Measurements from ENCODE around the gene PALMD. TPM values are rescaled to one million over a fixed set of nuclear protein-coding genes. Genes with fewer than 3 reads are reported as not detected.

PALMD gene
- total RNA-seq, 1 donor from 2014 or later, result 39.5 TPM

- TF ChIP-seq, protein P1, sequence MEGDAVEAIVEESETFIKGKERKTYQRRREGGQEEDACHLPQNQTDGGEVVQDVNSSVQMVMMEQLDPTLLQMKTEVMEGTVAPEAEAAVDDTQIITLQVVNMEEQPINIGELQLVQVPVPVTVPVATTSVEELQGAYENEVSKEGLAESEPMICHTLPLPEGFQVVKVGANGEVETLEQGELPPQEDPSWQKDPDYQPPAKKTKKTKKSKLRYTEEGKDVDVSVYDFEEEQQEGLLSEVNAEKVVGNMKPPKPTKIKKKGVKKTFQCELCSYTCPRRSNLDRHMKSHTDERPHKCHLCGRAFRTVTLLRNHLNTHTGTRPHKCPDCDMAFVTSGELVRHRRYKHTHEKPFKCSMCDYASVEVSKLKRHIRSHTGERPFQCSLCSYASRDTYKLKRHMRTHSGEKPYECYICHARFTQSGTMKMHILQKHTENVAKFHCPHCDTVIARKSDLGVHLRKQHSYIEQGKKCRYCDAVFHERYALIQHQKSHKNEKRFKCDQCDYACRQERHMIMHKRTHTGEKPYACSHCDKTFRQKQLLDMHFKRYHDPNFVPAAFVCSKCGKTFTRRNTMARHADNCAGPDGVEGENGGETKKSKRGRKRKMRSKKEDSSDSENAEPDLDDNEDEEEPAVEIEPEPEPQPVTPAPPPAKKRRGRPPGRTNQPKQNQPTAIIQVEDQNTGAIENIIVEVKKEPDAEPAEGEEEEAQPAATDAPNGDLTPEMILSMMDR (IDR thresholded peaks at IDR 0.05), result no peak
- TF ChIP-seq POLR2A (IDR thresholded peaks at IDR 0.05) (no peak), POLR2AphosphoS5 (IDR thresholded peaks at IDR 0.05; ENCODE audit: insufficient read depth in 1 of 2, low read depth in 1 of 2) (no peak)
- no peak for DNase-seq (ENCODE audit: extremely low spot score in 2 of 2)
- Histone ChIP-seq H3K36me3 (no peaks in the 10 kb centered on the region), H3K27me3 (no peaks in the 10 kb centered on the region), H3K9me3 (no peaks in the 10 kb centered on the region), H3K27ac (no peak overlapping the region), H3K4me3 (no peak overlapping the region), H3K4me1 (no peaks in the 10 kb centered on the region)
- intact Hi-C loops (cut with DNase I), result no loop called here
Observed at GRCh38 chr1:99696616-99697015, 50.7 kb downstream of the PALMD start.

DNA sequence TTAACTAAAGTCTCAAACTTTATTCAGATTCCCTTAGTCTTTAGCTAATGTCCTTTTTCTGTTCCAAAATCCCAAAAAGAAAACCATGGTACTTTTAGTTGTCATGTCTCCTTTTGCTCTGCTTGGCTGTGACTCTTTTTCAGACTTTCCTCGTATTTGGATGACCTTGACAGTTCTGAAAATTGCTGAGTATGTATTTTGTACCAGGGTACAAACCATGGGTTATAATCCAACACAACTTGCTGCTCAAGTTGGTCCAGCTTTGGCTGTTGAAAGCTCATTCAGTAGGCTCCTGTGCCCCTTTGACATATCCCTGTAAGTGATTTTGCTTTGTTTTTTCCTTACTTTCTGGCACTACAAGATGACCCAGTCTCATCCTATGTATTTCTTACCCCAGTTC lies 51.7 kb downstream of the PALMD start:
- TF ChIP-seq POLR2AphosphoS5 (IDR thresholded peaks at IDR 0.05; ENCODE audit: insufficient read depth in 1 of 2, low read depth in 1 of 2) (no peak), POLR2A (IDR thresholded peaks at IDR 0.05) (no peak)
- TF ChIP-seq, protein P1 (IDR thresholded peaks at IDR 0.05), result no peak
- Histone ChIP-seq H3K4me3 (no peak overlapping the region), H3K9me3 (no peaks in the 10 kb centered on the region), H3K36me3 (no peaks in the 10 kb centered on the region), H3K4me1 (no peaks in the 10 kb centered on the region), H3K27ac (no peak overlapping the region), H3K27me3 (no peaks in the 10 kb centered on the region)
- intact Hi-C loops (cut with DNase I), result no loop called here
- no peak for DNase-seq (ENCODE audit: extremely low spot score in 2 of 2)

DNA sequence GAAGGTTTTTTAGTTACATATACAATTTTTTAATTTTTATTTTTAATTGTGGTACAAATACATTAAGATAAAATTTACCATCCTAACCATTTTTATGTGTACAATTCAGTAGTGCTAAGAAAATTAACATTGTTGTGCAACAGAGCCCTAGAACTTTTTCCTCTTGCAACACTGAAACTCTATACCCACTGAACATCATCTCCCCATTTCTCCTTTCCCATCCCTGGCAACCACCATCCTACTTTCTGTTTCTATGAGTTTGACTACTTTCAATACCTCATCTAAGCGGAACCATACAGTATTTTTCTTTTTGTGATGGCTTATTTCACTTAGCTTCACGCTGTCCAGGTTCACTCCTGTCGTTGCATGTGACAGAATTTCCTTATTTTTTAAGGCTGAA lies 54.1 kb downstream of the PALMD start:
- Histone ChIP-seq H3K27me3 (no peaks in the 10 kb centered on the region), H3K27ac (no peak overlapping the region), H3K36me3 (no peaks in the 10 kb centered on the region), H3K9me3 (no peaks in the 10 kb centered on the region), H3K4me3 (no peak overlapping the region), H3K4me1 (no peaks in the 10 kb centered on the region)
- DNase-seq (ENCODE audit: extremely low spot score in 2 of 2), result no peak
- intact Hi-C loops (cut with DNase I), result loop anchor here (10.0 kb wide), 1 partner anchor 515 kb away; no protein-coding TSS in a partner anchor
- TF ChIP-seq POLR2AphosphoS5 (IDR thresholded peaks at IDR 0.05; ENCODE audit: insufficient read depth in 1 of 2, low read depth in 1 of 2), result no peak
- TF ChIP-seq, protein P1 (IDR thresholded peaks at IDR 0.05), result no peak

GRCh38 chr1:99702221-99702620 lies 56.3 kb downstream of the PALMD start:
- Histone ChIP-seq H3K36me3 (no peaks in the 10 kb centered on the region), H3K9me3 (no peaks in the 10 kb centered on the region), H3K27me3 (no peaks in the 10 kb centered on the region), H3K4me1 (no peaks in the 10 kb centered on the region), H3K4me3 (no peak overlapping the region), H3K27ac (no peak overlapping the region)
- no peak for DNase-seq (ENCODE audit: extremely low spot score in 2 of 2)
- intact Hi-C loops (cut with DNase I), result loop anchor here (10.0 kb wide), 1 partner anchor 517 kb away; no protein-coding TSS in a partner anchor
- TF ChIP-seq POLR2AphosphoS5 (IDR thresholded peaks at IDR 0.05; ENCODE audit: insufficient read depth in 1 of 2, low read depth in 1 of 2), result no peak

GRCh38 chr1:99704356-99704816 lies 58.5 kb downstream of the PALMD start:
- no peaks in the 10 kb centered on the region for H3K4me1 ChIP-seq
- intact Hi-C loops (cut with DNase I), result loop anchor here (10.0 kb wide), 1 partner anchor 520 kb away; no protein-coding TSS in a partner anchor
- no peaks in the 10 kb centered on the region for H3K27me3 ChIP-seq
- no peaks in the 10 kb centered on the region for H3K9me3 ChIP-seq
- H3K4me3 ChIP-seq, result no peak overlapping the region
- no peak overlapping the region for H3K27ac ChIP-seq
- peaks cover 0 to 6% of the 10 kb centered on the region in 2 donors for H3K36me3 ChIP-seq
- TF ChIP-seq POLR2AphosphoS5 (IDR thresholded peaks at IDR 0.05; ENCODE audit: insufficient read depth in 1 of 2, low read depth in 1 of 2) (no peak), POLR2A (IDR thresholded peaks at IDR 0.05) (no peak)
- DNase-seq (ENCODE audit: extremely low spot score in 2 of 2), result no peak

- TF ChIP-seq POLR2A (IDR thresholded peaks at IDR 0.05) (no peak), POLR2AphosphoS5 (IDR thresholded peaks at IDR 0.05; ENCODE audit: insufficient read depth in 1 of 2, low read depth in 1 of 2) (no peak)
- TF ChIP-seq, protein P1 (IDR thresholded peaks at IDR 0.05), result no peak
- Histone ChIP-seq H3K4me3 (no peak overlapping the region), H3K36me3 (peaks cover 0 to 12% of the 10 kb centered on the region in 2 donors), H3K4me1 (no peaks in the 10 kb centered on the region), H3K27ac (no peak overlapping the region), H3K9me3 (no peaks in the 10 kb centered on the region), H3K27me3 (no peaks in the 10 kb centered on the region)
- no peak for DNase-seq (ENCODE audit: extremely low spot score in 2 of 2)
- intact Hi-C loops (cut with DNase I), result loop anchor here (10.0 kb wide), 1 partner anchor 521 kb away; no protein-coding TSS in a partner anchor
Observed at GRCh38 chr1:99705385-99705784, 59.5 kb downstream of the PALMD start.
